ENCODE results near the gene C5orf63. TPM values are rescaled to one million over a fixed set of nuclear protein-coding genes. Genes with fewer than 3 reads are reported as not detected.

C5orf63 gene
- total and polyA plus RNA-seq, 2 donors (not counting 3 experiments of a cell fraction or from before 2014, with no cell fraction given): 1.4 to 5.3 TPM

GRCh38 chr5:127086589-127086988 is 13.3 kb upstream of the C5orf63 start:
- intact Hi-C loops (cut with micrococcal nuclease) (no loop called here), dilution Hi-C loops (cut with MboI; ENCODE audit: extremely low pct_ligation_motif_present, low sequenced_read_pairs) (no loop called here)
- CTCF ChIA-PET: no interaction called here

More at GRCh38 chr5:127086589-127086988, 13.3 kb upstream of the C5orf63 start:
- Histone ChIP-seq H3K4me1 (ENCODE audit: control insufficient read depth, extremely low read depth, insufficient read depth, low read length) (no peaks in the 10 kb centered on the region), H3K9ac (replicated peaks; ENCODE audit: extremely low read depth, insufficient read depth, low read length) (no peak overlapping the region), H3K4me2 (ENCODE audit: insufficient read depth, low read length) (no peak overlapping the region), H3K79me2 (ENCODE audit: control insufficient read depth, insufficient read depth, low read length) (no peaks in the 10 kb centered on the region), H3K27me3 (ENCODE audit: control insufficient read depth in 2 of 2, insufficient read depth in 2 of 2, low read length in 2 of 2) (peaks cover 0 to 5% of the 10 kb centered on the region in 2 experiments), H3K27ac (ENCODE audit: insufficient read depth, low read depth, low read length) (no peak overlapping the region), H3K9me1 (replicated peaks; ENCODE audit: control insufficient read depth, extremely low read depth, insufficient read depth, low read length) (no peaks in the 10 kb centered on the region), H4K20me1 (replicated peaks; ENCODE audit: control insufficient read depth, extremely low read depth, insufficient read depth, low read length) (no peaks in the 10 kb centered on the region), H3K4me3 (replicated peaks in 1 of 3; ENCODE audit: insufficient read depth in 1 of 3, low read depth in 1 of 3, low read length in 3 of 3) (no peak overlapping the region), H3K9me3 (replicated peaks; ENCODE audit: control insufficient read depth, insufficient read depth, low read length) (no peaks in the 10 kb centered on the region), H2AFZ (ENCODE audit: low read depth, low read length) (no peak overlapping the region), H3K36me3 (ENCODE audit: control insufficient read depth in 2 of 2, extremely low read depth in 1 of 2, insufficient read depth in 2 of 2, low read length in 2 of 2) (no peaks in the 10 kb centered on the region)
- POLR2A ChIA-PET: no interaction called here
- no peak for DNase-seq (ENCODE audit: low read depth, low spot score)
- no peak for TF ChIP-seq MYC (IDR thresholded peaks at IDR 0.05; ENCODE audit: low read depth, low read length)
- no peak for TF ChIP-seq POLR2A (IDR thresholded peaks at IDR 0.05; ENCODE audit: low read depth, low read length)
- TF ChIP-seq CTCF (IDR thresholded peaks at IDR 0.05; ENCODE audit: extremely low read depth in 1 of 2, insufficient read depth in 1 of 2, low read depth in 1 of 2, low read length in 2 of 2): no peak
- TF ChIP-seq FOS (IDR thresholded peaks at IDR 0.05; ENCODE audit: borderline replicate concordance, insufficient read depth, low read length): no peak
- TF ChIP-seq EZH2 (IDR thresholded peaks at IDR 0.05; ENCODE audit: borderline replicate concordance, low read depth, low read length, severe bottlenecking): no peak
- no peak for TF ChIP-seq JUN (IDR thresholded peaks at IDR 0.05; ENCODE audit: borderline replicate concordance, insufficient read depth, insufficient read length, low read depth)
- no TSS peak for BruUV-seq (replicated peaks)
- FAIRE-seq: no peak
